ENCODE results near the gene NFIC. TPM values are rescaled to one million over a fixed set of nuclear protein-coding genes. Genes with fewer than 3 reads are reported as not detected.

The NFIC gene
- total RNA-seq, 1 donor from 2014 or later: 1.1 TPM

- Mint-ChIP-seq H3K4me3 (no peak overlapping the region), H3K4me1 (peaks cover 16% of the 10 kb centered on the region), H3K27me3 (ENCODE audit: insufficient read depth, low read depth) (peaks cover 26% of the 10 kb centered on the region)
These were observed 82.4 kb downstream of the NFIC start for GRCh38 chr19:3448616-3449334.

GRCh38 chr19:3450796-3451411, 84.5 kb downstream of the NFIC start:
- no peak overlapping the region for H2AFZ ChIP-seq (replicated peaks)
- no peaks in the 10 kb centered on the region for H3K36me3 ChIP-seq
- no peaks in the 10 kb centered on the region for H3K79me2 ChIP-seq (ENCODE audit: low read depth)
- DNase-seq (ENCODE audit: low spot score): no peak
- Mint-ChIP-seq H3K36me3 (no peaks in the 10 kb centered on the region), H3K27me3 (ENCODE audit: insufficient read depth, low read depth) (peaks cover 23% of the 10 kb centered on the region), H3K4me1 (peaks cover 5% of the 10 kb centered on the region), H3K4me3 (no peak overlapping the region), H3K9me3 (no peaks in the 10 kb centered on the region), H3K27ac (peak overlapping the region; percentile 51)
- no peaks in the 10 kb centered on the region for H3K9me3 ChIP-seq (ENCODE audit: low read depth)
- no peaks in the 10 kb centered on the region for H3K27me3 ChIP-seq
- H3K4me1 ChIP-seq: no peaks in the 10 kb centered on the region
- H3K27ac ChIP-seq: no peak overlapping the region
- no peak overlapping the region for H3K4me3 ChIP-seq
- H4K20me1 ChIP-seq (ENCODE audit: low read depth): no peaks in the 10 kb centered on the region
- no peak overlapping the region for H3K4me2 ChIP-seq
- H3K9ac ChIP-seq: no peak overlapping the region
- no peak for TF ChIP-seq EZH2 (IDR thresholded peaks at IDR 0.05)
- no peaks in the 10 kb centered on the region for H3F3A ChIP-seq (ENCODE audit: low read depth)

More at GRCh38 chr19:3448616-3449334, 82.4 kb downstream of the NFIC start:
- Histone ChIP-seq H3K36me3 (no peaks in the 10 kb centered on the region), H3F3A (ENCODE audit: low read depth) (peaks cover 15% of the 10 kb centered on the region), H3K9ac (no peak overlapping the region), H2AFZ (replicated peaks) (no peak overlapping the region), H3K4me1 (peaks cover 7% of the 10 kb centered on the region), H3K4me3 (no peak overlapping the region), H3K4me2 (no peak overlapping the region), H3K27me3 (no peaks in the 10 kb centered on the region), H4K20me1 (ENCODE audit: low read depth) (no peaks in the 10 kb centered on the region), H3K9me3 (ENCODE audit: low read depth) (no peaks in the 10 kb centered on the region), H3K27ac (no peak overlapping the region), H3K79me2 (ENCODE audit: low read depth) (no peaks in the 10 kb centered on the region)
- Mint-ChIP-seq H3K9me3 (no peaks in the 10 kb centered on the region), H3K36me3 (no peaks in the 10 kb centered on the region), H3K27ac (no peak overlapping the region)
- DNase-seq (ENCODE audit: low spot score): no peak
- TF ChIP-seq CTCF (IDR thresholded peaks at IDR 0.05): no peak
- no peak for TF ChIP-seq EZH2phosphoT487 (IDR thresholded peaks at IDR 0.05)
- TF ChIP-seq EZH2 (IDR thresholded peaks at IDR 0.05): no peak

- no peaks in the 10 kb centered on the region for H3K79me2 ChIP-seq (ENCODE audit: low read depth)
- DNase-seq (ENCODE audit: low spot score): no peak
- H3K27ac Mint-ChIP-seq: no peak overlapping the region
- no peaks in the 10 kb centered on the region for H3K9me3 ChIP-seq (ENCODE audit: low read depth)
- H3F3A ChIP-seq (ENCODE audit: low read depth): no peaks in the 10 kb centered on the region
- H3K36me3 ChIP-seq: no peaks in the 10 kb centered on the region
- peaks cover 18% of the 10 kb centered on the region for H3K27me3 Mint-ChIP-seq (ENCODE audit: insufficient read depth, low read depth)
- no peaks in the 10 kb centered on the region for H3K27me3 ChIP-seq
- H3K4me1 Mint-ChIP-seq: peaks cover 2% of the 10 kb centered on the region
- no peaks in the 10 kb centered on the region for H4K20me1 ChIP-seq (ENCODE audit: low read depth)
- no peak overlapping the region for H3K4me3 ChIP-seq
- no peak overlapping the region for H3K27ac ChIP-seq
- no peak overlapping the region for H3K4me3 Mint-ChIP-seq
- H3K4me1 ChIP-seq: peaks cover 3% of the 10 kb centered on the region
- H3K4me2 ChIP-seq: no peak overlapping the region
- no peak overlapping the region for H2AFZ ChIP-seq (replicated peaks)
- TF ChIP-seq CTCF (IDR thresholded peaks at IDR 0.05): no peak
- TF ChIP-seq EZH2phosphoT487 (IDR thresholded peaks at IDR 0.05): no peak
- no peak for TF ChIP-seq EZH2 (IDR thresholded peaks at IDR 0.05)
- no peaks in the 10 kb centered on the region for H3K9me3 Mint-ChIP-seq
- H3K36me3 Mint-ChIP-seq: no peaks in the 10 kb centered on the region
- H3K9ac ChIP-seq: no peak overlapping the region
These were observed 85.1 kb downstream of the NFIC start for GRCh38 chr19:3451451-3451866.

Data from neural progenitor cell (in vitro differentiated cells).